ENCODE measurements around the gene SHISA4. TPM values are rescaled to one million over a fixed set of nuclear protein-coding genes. Genes with fewer than 3 reads are reported as not detected.

The SHISA4 gene
- total RNA-seq, 1 donor = 25.0 TPM

Small RNA genes lying within 50 kb of the gene (small RNA-seq; reads per million reads assigned to genes)
- gene MIR6739 = not detected

Other genes starting within 250 kb of the SHISA4 start
- 28.3 and 28.9 TPM in 2 replicates for gene IPO9, start 59.7 kb upstream of the SHISA4 start, total RNA-seq
- gene LMOD1, start 57.6 kb downstream of the SHISA4 start, total RNA-seq = 44.1 and 50.1 TPM in 2 replicates
- gene TIMM17A, start 66.6 kb downstream of the SHISA4 start, total RNA-seq = 58.9 and 94.1 TPM in 2 replicates
- gene RNPEP, start 93.8 kb downstream of the SHISA4 start, total RNA-seq = 77.0 and 93.7 TPM in 2 replicates
- 0.32 and 3.9 TPM in 2 replicates for gene ELF3, start 121.7 kb downstream of the SHISA4 start, total RNA-seq
- under 0.01 TPM in 1 of 2 replicates, not detected in the other for gene GPR37L1, start 234.0 kb downstream of the SHISA4 start, total RNA-seq

Data from fibroblast of villous mesenchyme (primary cell).